GM21447 (cell line): ENCODE measurements around the gene SCEL.
"Not testable (repeated sequence)": the region's sequence is repeated elsewhere in the genome, so short reads cannot be mapped to it uniquely, and the experiment has no call there.

Source experiments
- ATAC-seq: cut with Tn5 transposase; IDR thresholded peaks from one replicate; pipeline ENCODE4 v1.9.1; 2021; ENCODE audit not compliant: unreplicated experiment

The SCEL gene

GRCh38 chr13:77653301-77653700 lies 117.8 kb downstream of the SCEL start:
- ATAC-seq: no peak

- not testable (repeated sequence) for ATAC-seq
Measured at GRCh38 chr13:77660016-77660415, 124.5 kb downstream of the SCEL start.

GRCh38 chr13:77660841-77661250 lies 125.3 kb downstream of the SCEL start:
- ATAC-seq: no peak

GRCh38 chr13:77662301-77662700 lies 126.8 kb downstream of the SCEL start:
- not testable (repeated sequence) for ATAC-seq

- not testable (repeated sequence) for ATAC-seq
Measured at GRCh38 chr13:77662831-77663230, 127.3 kb downstream of the SCEL start.

GRCh38 chr13:77674852-77675251 lies 139.3 kb downstream of the SCEL start:
- ATAC-seq: no peak

- ATAC-seq: no peak
Measured at GRCh38 chr13:77678691-77679235, 143.3 kb downstream of the SCEL start.

GRCh38 chr13:77687799-77688198 lies 152.3 kb downstream of the SCEL start:
- no peak for ATAC-seq

- no peak for ATAC-seq
Measured at GRCh38 chr13:77691871-77692270, 156.4 kb downstream of the SCEL start.

- no peak for ATAC-seq
Measured at GRCh38 chr13:77692746-77693448, 157.4 kb downstream of the SCEL start.

- no peak for ATAC-seq
Measured at GRCh38 chr13:77693449-77693940, 158.0 kb downstream of the SCEL start.
